ENCODE measurements around the gene ULBP1.

DNA sequence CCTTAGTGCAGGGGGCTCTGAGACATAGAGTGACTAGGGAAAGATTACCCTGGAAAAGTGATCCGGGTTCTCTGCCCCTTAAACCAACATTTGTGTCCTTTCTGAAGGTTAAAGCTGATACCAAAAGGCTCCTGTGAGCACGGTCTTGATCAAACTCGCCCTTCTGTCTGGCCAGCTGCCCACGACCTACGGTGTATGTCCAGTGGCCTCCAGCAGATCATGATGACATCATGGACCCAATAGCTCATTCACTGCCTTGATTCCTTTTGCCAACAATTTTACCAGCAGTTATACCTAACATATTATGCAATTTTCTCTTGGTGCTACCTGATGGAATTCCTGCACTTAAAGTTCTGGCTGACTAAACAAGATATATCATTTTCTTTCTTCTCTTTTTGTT lies 15.1 kb upstream of the ULBP1 start:
- TF ChIP-seq POLR2AphosphoS5 (IDR thresholded peaks at IDR 0.05; ENCODE audit: low read depth, low read length) (no peak), POLR2A (IDR thresholded peaks at IDR 0.05; ENCODE audit: low read depth, low read length) (no peak)

Measured in GM12892 (cell line).